A673 (cell line): Measurements from ENCODE around the gene STUM. TPM values are rescaled to one million over a fixed set of nuclear protein-coding genes. Genes with fewer than 3 reads are reported as not detected.

ENCODE experiments used
- BruUV-seq: library from RNA; stranded (reverse); fragments of 400-500 nt; replicated peaks from 2 replicates; lab custom pipeline; 2021; lab: Mats Ljungman, UMichigan
- CTCF ChIA-PET: fragments of 300-600 bp; sonication (Branson Sonifier 250); formaldehyde crosslinking; loops from one replicate; lab custom pipeline; 2022; ENCODE audit warnings: antibody characterized with exemption; lab: Charles Lee
- POLR2A ChIA-PET: fragments of 300-600 bp; sonication (Branson Sonifier 250); formaldehyde crosslinking; loops from one replicate; lab custom pipeline; 2022; ENCODE audit warnings: antibody characterized with exemption; ENCODE audit not compliant: low non-redundant PET; lab: Charles Lee
- DNase-seq: peaks from one replicate; pipeline ENCODE4 v3.0.0-alpha.2; 2015; ENCODE audit warnings: low spot score
- H3K27ac ChIP-seq: fragments of 200-600 bp; sonication (generic); 2 replicates; pipeline ENCODE4 v1.5.1; 2016; ENCODE audit warnings: mixed run types, low read depth, mild to moderate bottlenecking, mixed read lengths, antibody characterized with exemption, low read length; ENCODE audit not compliant: poor library complexity, severe bottlenecking
- H3K27me3 ChIP-seq: fragments of 200-600 bp; sonication (generic); replicated peaks from 2 replicates; pipeline ENCODE4 v1.6.1; 2017; ENCODE audit warnings: mixed run types, low read depth, mild to moderate bottlenecking, mixed read lengths, antibody characterized with exemption, low read length; ENCODE audit not compliant: insufficient read depth, poor library complexity
- H3K36me3 ChIP-seq: fragments of 200-600 bp; sonication (generic); 2 replicates; pipeline ENCODE4 v1.6.1; 2016; ENCODE audit warnings: mixed run types, mild to moderate bottlenecking, mixed read lengths, antibody characterized with exemption, low read length; ENCODE audit not compliant: insufficient read depth, poor library complexity, severe bottlenecking
- H3K4me1 ChIP-seq: fragments of 200-600 bp; sonication (generic); 2 replicates; pipeline ENCODE4 v1.6.1; 2017; ENCODE audit warnings: mixed run types, mild to moderate bottlenecking, mixed read lengths, antibody characterized with exemption, low read length; ENCODE audit not compliant: insufficient read depth, poor library complexity, severe bottlenecking
- H3K4me3 ChIP-seq: fragments of 200-600 bp; sonication (generic); 2 replicates; pipeline ENCODE4 v1.5.1; 2016; ENCODE audit warnings: low read depth, mixed run types, mild to moderate bottlenecking, mixed read lengths, low read length; ENCODE audit not compliant: poor library complexity, severe bottlenecking
- H3K9me3 ChIP-seq: fragments of 200-600 bp; sonication (generic); 2 replicates; pipeline ENCODE4 v1.6.1; 2016; ENCODE audit warnings: mixed run types, low read depth, mild to moderate bottlenecking, mixed read lengths, antibody characterized with exemption, low read length; ENCODE audit not compliant: poor library complexity, severe bottlenecking
- CTCF ChIP-seq: fragments of 300-800, 200-600 bp; sonication (generic); conservative IDR thresholded peaks from 2 replicates; pipeline ENCODE4 v1.5.1; 2017; ENCODE audit warnings: low read depth, mild to moderate bottlenecking, antibody characterized with exemption, low read length, moderate library complexity, mixed read lengths
- EZH2 ChIP-seq: fragments of 200-600 bp; sonication (generic); IDR thresholded peaks from 2 replicates; pipeline ENCODE4 v1.6.1; 2017; ENCODE audit warnings: borderline replicate concordance, low read depth, mild to moderate bottlenecking, mixed read lengths, antibody characterized with exemption, low read length; ENCODE audit not compliant: poor library complexity, severe bottlenecking
- intact Hi-C: fragments of 100-400 bp; cut with micrococcal nuclease; formaldehyde crosslinking; loops from one replicate; pipeline ENCODE4 v1.10.0; 2022; ENCODE audit not compliant: unreplicated experiment
- total RNA-seq: library from RNA; stranded (reverse); gene quantifications from 2 replicates; pipeline ENCODE4 v1.2.3, GENCODE V29; 2021

The STUM gene
- total RNA-seq, 1 experiment from 2014 or later = 0.54 TPM

GRCh38 chr1:226634166-226634588 is 85.6 kb downstream of the STUM start:
- Histone ChIP-seq H3K4me3 (no peak overlapping the region), H3K27ac (no peak overlapping the region), H3K4me1 (no peaks in the 10 kb centered on the region), H3K27me3 (no peaks in the 10 kb centered on the region), H3K36me3 (no peaks in the 10 kb centered on the region), H3K9me3 (no peaks in the 10 kb centered on the region)
- TF ChIP-seq CTCF (peak; percentile 95), EZH2 (no peak)
- ChIA-PET POLR2A (no interaction called here), CTCF (interaction anchor here (1.1 to 1.4 kb wide), 2 partner anchors 86 to 194 kb away, joined by 3 to 9 read pairs; no protein-coding TSS in a partner anchor)
- DNase-seq = peak; percentile 69
- intact Hi-C loops = loop anchor here (1.0 to 5.0 kb wide), 2 partner anchors 194 to 803 kb away; no protein-coding TSS in a partner anchor
- no TSS peak for BruUV-seq

GRCh38 chr1:226634611-226635246 is 86.2 kb downstream of the STUM start:
- DNase-seq = no peak
- CTCF ChIA-PET = interaction anchor here (0.8 kb wide), 1 partner anchor 9 kb away, joined by 5 read pairs; no protein-coding TSS in a partner anchor
- H3K4me1 ChIP-seq = no peaks in the 10 kb centered on the region

GRCh38 chr1:226635456-226635941 is 86.9 kb downstream of the STUM start:
- Histone ChIP-seq H3K4me3 (no peak overlapping the region), H3K36me3 (no peaks in the 10 kb centered on the region), H3K9me3 (no peaks in the 10 kb centered on the region), H3K27me3 (no peaks in the 10 kb centered on the region), H3K4me1 (no peaks in the 10 kb centered on the region), H3K27ac (no peak overlapping the region)
- TF ChIP-seq CTCF = no peak
- TF ChIP-seq EZH2 = no peak
- no peak for DNase-seq
- CTCF ChIA-PET = interaction anchor here (0.8 kb wide), 1 partner anchor 9 kb away, joined by 5 read pairs; no protein-coding TSS in a partner anchor
- no TSS peak for BruUV-seq
- intact Hi-C loops = no loop called here
- POLR2A ChIA-PET = no interaction called here

More at GRCh38 chr1:226634611-226635246, 86.2 kb downstream of the STUM start:
- intact Hi-C loops = loop anchor here (1.0 to 5.0 kb wide), 2 partner anchors 194 to 803 kb away; no protein-coding TSS in a partner anchor
- Histone ChIP-seq H3K27ac (no peak overlapping the region), H3K27me3 (no peaks in the 10 kb centered on the region), H3K4me3 (no peak overlapping the region), H3K9me3 (no peaks in the 10 kb centered on the region), H3K36me3 (no peaks in the 10 kb centered on the region)
- no TSS peak for BruUV-seq
- no peak for TF ChIP-seq CTCF
- TF ChIP-seq EZH2 = no peak
- POLR2A ChIA-PET = no interaction called here
